ENCODE results near the gene RAB40C. TPM values are rescaled to one million over a fixed set of nuclear protein-coding genes. Genes with fewer than 3 reads are reported as not detected.

Gene RAB40C, protein sequence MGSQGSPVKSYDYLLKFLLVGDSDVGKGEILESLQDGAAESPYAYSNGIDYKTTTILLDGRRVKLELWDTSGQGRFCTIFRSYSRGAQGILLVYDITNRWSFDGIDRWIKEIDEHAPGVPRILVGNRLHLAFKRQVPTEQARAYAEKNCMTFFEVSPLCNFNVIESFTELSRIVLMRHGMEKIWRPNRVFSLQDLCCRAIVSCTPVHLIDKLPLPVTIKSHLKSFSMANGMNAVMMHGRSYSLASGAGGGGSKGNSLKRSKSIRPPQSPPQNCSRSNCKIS
- total RNA-seq (2021; ENCODE audit: unreplicated experiment) (30.7 TPM), Bru-seq, nascent RNA (percentile 59 among the genes with signal in this experiment), BruChase-seq, experiment 1, labeled RNA remaining after a 2-hour chase (percentile 70 among the genes with signal in this experiment), BruChase-seq, experiment 2, labeled RNA remaining after a 6-hour chase (percentile 79 among the genes with signal in this experiment)
- polyA plus RNA-seq (2012; ENCODE audit: insufficient read length), result 44.4 TPM
- long read RNA-seq, transcript RAB40C-201 (6 exons, 2,699 nt), result major isoform, 63 of 129 reads
- long read RNA-seq, transcript RAB40C-204 (7 exons, 2,569 nt), result minor isoform, 19 of 129 reads
- long read RNA-seq, partial matches to known transcripts, result 3 of 129 reads
- long read RNA-seq, other reads (novel, unspliced or antisense), result 37 of 129 reads

DNA sequence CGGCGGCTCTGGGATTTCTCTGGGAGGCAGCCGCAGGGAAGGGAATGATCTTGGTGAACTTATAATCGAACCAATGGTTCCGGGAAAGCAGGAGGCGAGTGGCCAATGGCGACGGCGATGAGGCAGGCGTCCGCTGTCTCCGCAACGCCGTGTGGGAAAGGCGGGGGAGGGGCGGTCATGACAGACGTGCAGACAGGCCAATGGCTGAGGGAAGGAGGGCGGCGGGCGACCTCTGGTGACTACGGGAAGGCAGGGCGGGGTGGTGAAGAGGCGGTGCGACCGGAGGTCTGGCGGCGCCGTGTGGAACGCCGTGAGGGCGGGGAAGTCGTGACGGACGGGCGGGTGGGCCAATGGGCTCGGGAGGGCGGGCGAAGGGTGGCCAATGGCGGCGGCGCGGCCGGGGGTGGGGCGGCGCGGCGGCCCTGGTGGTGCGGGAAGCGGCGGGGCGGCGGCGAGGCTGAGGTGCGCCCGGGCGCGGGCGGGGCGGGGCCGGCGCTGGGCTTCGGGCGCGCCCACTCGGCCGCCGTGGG, at the start of gene RAB40C:
TSS of gene RAB40C (plus strand) at position 409 of the 530 bp plus-strand sequence. CDS start 226 bp downstream, outside the sequence.
- no TSS peak for BruUV-seq (replicated peaks)
- peaks cover 47% of the 10 kb centered on the region for H3K4me1 ChIP-seq (ENCODE audit: control insufficient read depth, insufficient read depth, low read length)
- in situ Hi-C loops (cut with HindIII; ENCODE audit: low pct_unique_long_range_greater_than_20kb, low sequenced_read_pairs), result no loop called here
- peak; percentile 86 for ATAC-seq
- intact Hi-C loops (cut with micrococcal nuclease; ENCODE audit: unreplicated experiment), result no loop called here
- POLR2A ChIA-PET, result no interaction called here
- H3K9me3 ChIP-seq (ENCODE audit: control insufficient read depth, insufficient read depth, low read depth, low read length), result no peaks in the 10 kb centered on the region
- H3K36me3 ChIP-seq (ENCODE audit: control insufficient read depth, insufficient read depth, low read length), result no peaks in the 10 kb centered on the region
- peak within 1 kb of the TSS; percentile 90 for H3K27ac ChIP-seq (ENCODE audit: low read length)
- CTCF ChIA-PET, result interaction anchor here (1.0 kb wide), 1 partner anchor 21 kb away, joined by 3 read pairs; no protein-coding TSS in a partner anchor
- no peaks in the 10 kb centered on the region for H3K27me3 ChIP-seq (ENCODE audit: control insufficient read depth, insufficient read depth, low read length)
- H3K4me3 ChIP-seq (ENCODE audit: low read depth in 2 of 2, low read length in 2 of 2), result peak within 1 kb of the TSS; percentile 78 to 79
- peak; percentile 75 for DNase-seq (ENCODE audit: low read depth, low spot score)
- TF ChIP-seq, protein P1, sequence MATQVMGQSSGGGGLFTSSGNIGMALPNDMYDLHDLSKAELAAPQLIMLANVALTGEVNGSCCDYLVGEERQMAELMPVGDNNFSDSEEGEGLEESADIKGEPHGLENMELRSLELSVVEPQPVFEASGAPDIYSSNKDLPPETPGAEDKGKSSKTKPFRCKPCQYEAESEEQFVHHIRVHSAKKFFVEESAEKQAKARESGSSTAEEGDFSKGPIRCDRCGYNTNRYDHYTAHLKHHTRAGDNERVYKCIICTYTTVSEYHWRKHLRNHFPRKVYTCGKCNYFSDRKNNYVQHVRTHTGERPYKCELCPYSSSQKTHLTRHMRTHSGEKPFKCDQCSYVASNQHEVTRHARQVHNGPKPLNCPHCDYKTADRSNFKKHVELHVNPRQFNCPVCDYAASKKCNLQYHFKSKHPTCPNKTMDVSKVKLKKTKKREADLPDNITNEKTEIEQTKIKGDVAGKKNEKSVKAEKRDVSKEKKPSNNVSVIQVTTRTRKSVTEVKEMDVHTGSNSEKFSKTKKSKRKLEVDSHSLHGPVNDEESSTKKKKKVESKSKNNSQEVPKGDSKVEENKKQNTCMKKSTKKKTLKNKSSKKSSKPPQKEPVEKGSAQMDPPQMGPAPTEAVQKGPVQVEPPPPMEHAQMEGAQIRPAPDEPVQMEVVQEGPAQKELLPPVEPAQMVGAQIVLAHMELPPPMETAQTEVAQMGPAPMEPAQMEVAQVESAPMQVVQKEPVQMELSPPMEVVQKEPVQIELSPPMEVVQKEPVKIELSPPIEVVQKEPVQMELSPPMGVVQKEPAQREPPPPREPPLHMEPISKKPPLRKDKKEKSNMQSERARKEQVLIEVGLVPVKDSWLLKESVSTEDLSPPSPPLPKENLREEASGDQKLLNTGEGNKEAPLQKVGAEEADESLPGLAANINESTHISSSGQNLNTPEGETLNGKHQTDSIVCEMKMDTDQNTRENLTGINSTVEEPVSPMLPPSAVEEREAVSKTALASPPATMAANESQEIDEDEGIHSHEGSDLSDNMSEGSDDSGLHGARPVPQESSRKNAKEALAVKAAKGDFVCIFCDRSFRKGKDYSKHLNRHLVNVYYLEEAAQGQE (IDR thresholded peaks at IDR 0.05; ENCODE audit: insufficient read depth in 1 of 2, low read depth in 2 of 2, low read length in 1 of 2), result no peak
- TF ChIP-seq POLR2AphosphoS5 (IDR thresholded peaks at IDR 0.05; ENCODE audit: low read depth, low read length), result peak; percentile 18; the same call in 1 of the 2 replicates

DNA sequence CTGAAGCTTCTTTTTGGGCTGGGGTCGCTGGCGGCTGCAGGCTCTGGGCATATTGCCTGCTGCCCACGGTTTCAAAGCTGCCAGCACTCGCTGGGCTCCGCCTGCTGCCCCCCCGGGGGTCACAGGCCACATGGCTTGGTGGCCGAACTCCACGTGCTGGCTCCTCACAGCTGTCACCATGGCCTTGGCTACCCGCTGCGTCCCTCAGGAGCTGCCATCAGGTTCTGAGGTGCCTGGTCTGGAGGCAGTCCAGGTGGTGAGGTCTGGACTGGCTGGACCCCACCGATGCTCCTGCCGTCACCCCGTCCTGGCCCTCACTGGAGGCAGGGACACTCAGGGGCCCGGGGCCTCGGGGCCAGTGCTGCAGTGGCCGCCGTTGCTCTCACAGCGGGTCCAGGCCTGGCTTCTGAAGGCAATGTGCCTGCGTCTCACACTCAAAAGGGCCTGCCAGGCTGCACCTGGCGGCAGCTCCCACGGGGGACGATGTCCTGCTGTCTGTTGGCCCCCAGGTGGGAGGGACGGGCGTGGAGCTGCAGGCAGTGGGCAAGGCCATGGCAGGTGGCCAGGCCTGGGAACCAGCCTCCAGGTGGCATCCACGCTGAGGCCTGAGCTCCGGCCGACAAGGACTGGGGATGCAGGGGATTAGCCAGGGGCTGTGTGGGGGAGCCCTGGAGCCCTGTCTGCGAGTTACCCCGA, 49.1 kb upstream of the RAB40C start:
- no peak for ATAC-seq
- no peak for DNase-seq (ENCODE audit: low read depth, low spot score)
- intact Hi-C loops (cut with micrococcal nuclease; ENCODE audit: unreplicated experiment) (no loop called here), in situ Hi-C loops (cut with HindIII; ENCODE audit: low pct_unique_long_range_greater_than_20kb, low sequenced_read_pairs) (no loop called here)
- Histone ChIP-seq H3K9me3 (ENCODE audit: control insufficient read depth, insufficient read depth, low read depth, low read length) (no peaks in the 10 kb centered on the region), H3K27me3 (ENCODE audit: control insufficient read depth, insufficient read depth, low read length) (no peaks in the 10 kb centered on the region), H3K4me3 (ENCODE audit: low read depth in 2 of 2, low read length in 2 of 2) (no peak overlapping the region), H3K4me1 (ENCODE audit: control insufficient read depth, insufficient read depth, low read length) (0 out of 2 replicates have a peak, but pooled peaks cover 5% of the 10 kb centered on the region), H3K27ac (ENCODE audit: low read length) (no peak overlapping the region), H3K36me3 (ENCODE audit: control insufficient read depth, insufficient read depth, low read length) (no peaks in the 10 kb centered on the region)
- TF ChIP-seq, protein P2, sequence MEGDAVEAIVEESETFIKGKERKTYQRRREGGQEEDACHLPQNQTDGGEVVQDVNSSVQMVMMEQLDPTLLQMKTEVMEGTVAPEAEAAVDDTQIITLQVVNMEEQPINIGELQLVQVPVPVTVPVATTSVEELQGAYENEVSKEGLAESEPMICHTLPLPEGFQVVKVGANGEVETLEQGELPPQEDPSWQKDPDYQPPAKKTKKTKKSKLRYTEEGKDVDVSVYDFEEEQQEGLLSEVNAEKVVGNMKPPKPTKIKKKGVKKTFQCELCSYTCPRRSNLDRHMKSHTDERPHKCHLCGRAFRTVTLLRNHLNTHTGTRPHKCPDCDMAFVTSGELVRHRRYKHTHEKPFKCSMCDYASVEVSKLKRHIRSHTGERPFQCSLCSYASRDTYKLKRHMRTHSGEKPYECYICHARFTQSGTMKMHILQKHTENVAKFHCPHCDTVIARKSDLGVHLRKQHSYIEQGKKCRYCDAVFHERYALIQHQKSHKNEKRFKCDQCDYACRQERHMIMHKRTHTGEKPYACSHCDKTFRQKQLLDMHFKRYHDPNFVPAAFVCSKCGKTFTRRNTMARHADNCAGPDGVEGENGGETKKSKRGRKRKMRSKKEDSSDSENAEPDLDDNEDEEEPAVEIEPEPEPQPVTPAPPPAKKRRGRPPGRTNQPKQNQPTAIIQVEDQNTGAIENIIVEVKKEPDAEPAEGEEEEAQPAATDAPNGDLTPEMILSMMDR (IDR thresholded peaks at IDR 0.05), result no peak
- no peak for TF ChIP-seq SIN3A (IDR thresholded peaks at IDR 0.05; ENCODE audit: borderline replicate concordance, insufficient read depth, low read depth, low read length)
- TF ChIP-seq POLR2AphosphoS5 (IDR thresholded peaks at IDR 0.05; ENCODE audit: low read depth, low read length), result no peak
- no peak for TF ChIP-seq TCF7L2 (IDR thresholded peaks at IDR 0.05; ENCODE audit: low read depth, low read length)
- POLR2A ChIA-PET, result no interaction called here
- no TSS peak for BruUV-seq (replicated peaks)
- CTCF ChIA-PET, result no interaction called here
